A549 (cell line): ENCODE results near the gene LYRM2. TPM values are rescaled to one million over a fixed set of nuclear protein-coding genes. Genes with fewer than 3 reads are reported as not detected.

ENCODE experiments used
- ATAC-seq, 2 experiments: fragments of 200-7000 bp in 1 of 2; fragments of >200 bp in 1 of 2; cut with Nextera tagmentation in 1 of 2; cut with Tn5 transposase in 1 of 2; 3 replicates each; pipeline versions ENCODE4 v1.8.0 to v1.9.1; 2018 to 2020; ENCODE audit warnings: mild to moderate bottlenecking in 1 of 2, moderate library complexity in 1 of 2
- CTCF ChIA-PET: fragments of 300-600 bp; sonication (Branson Sonifier 250); formaldehyde crosslinking; extraction: SDS; loops from one replicate; lab custom pipeline; 2021; ENCODE audit warnings: antibody characterized with exemption, inconsistent platforms; lab: Yijun Ruan, JAX
- POLR2A ChIA-PET: fragments of 350-600 bp; formaldehyde crosslinking; extraction: SDS; loops from one replicate; lab custom pipeline; 2021; ENCODE audit warnings: antibody characterized with exemption, inconsistent platforms; lab: Yijun Ruan, JAX
- DNase-seq, 2 experiments: peaks; one replicate each; pipeline versions ENCODE4 v3.0.0 to v3.0.0-alpha.2; 2011 to 2016; ENCODE audit warnings: low read depth in 1 of 2, low spot score in 1 of 2
- FAIRE-seq: peaks from 2 replicates; lab custom pipeline; 2011; peaks lifted over from hg19 to GRCh38; lab: Jason Lieb, UNC
- H3K27ac ChIP-seq, 2 experiments: fragments of >200 bp; sonication (Bioruptor Twin); formaldehyde crosslinking; 3 replicates each; pipeline ENCODE4 v1.5.1; 2016 to 2017
- H3K4me1 ChIP-seq: fragments of >200 bp; sonication (Bioruptor Twin); formaldehyde crosslinking; 3 replicates; pipeline ENCODE4 v1.6.1; 2016
- H3K4me2 ChIP-seq: fragments of >200 bp; sonication (Bioruptor Twin); formaldehyde crosslinking; 3 replicates; pipeline ENCODE4 v1.6.1; 2016
- H3K4me3 ChIP-seq: fragments of >200 bp; sonication (Bioruptor Twin); formaldehyde crosslinking; 3 replicates; pipeline ENCODE4 v1.5.1; 2016
- H3K9me3 ChIP-seq: fragments of >200 bp; sonication (Bioruptor Twin); formaldehyde crosslinking; 3 replicates; pipeline ENCODE4 v1.6.1; 2016
- CBX2 ChIP-seq: fragments of 200-600 bp; sonication (generic); IDR thresholded peaks from 2 replicates; pipeline ENCODE4 v1.6.1; 2016; ENCODE audit warnings: low read depth, mild to moderate bottlenecking, borderline replicate concordance
- ESRRA ChIP-seq: fragments of 150-350 bp; IDR thresholded peaks from 2 replicates; pipeline ENCODE4 v1.6.1; 2014; ENCODE audit warnings: mild to moderate bottlenecking, low read length, borderline replicate concordance
- FOSB ChIP-seq: fragments of 250-450 bp; sonication (Bioruptor Pico); IDR thresholded peaks from 2 replicates; pipeline ENCODE4 v1.5.0; 2020; ENCODE audit warnings: mild to moderate bottlenecking, moderate library complexity
- FOSL2 ChIP-seq, 2 experiments: fragments of 450-650 bp in 1 of 2; fragments of >200 bp in 1 of 2; sonication (Bioruptor Twin) in 1 of 2; formaldehyde crosslinking; IDR thresholded peaks; 2 replicates each; pipeline versions ENCODE4 v1.5.0 to v1.6.1; 2016 to 2020; ENCODE audit warnings: mild to moderate bottlenecking in 1 of 2, moderate library complexity in 1 of 2
- FOXS1 ChIP-seq: fragments of 250-450 bp; sonication (Bioruptor Pico); IDR thresholded peaks from 2 replicates; pipeline ENCODE4 v1.5.0; 2020; ENCODE audit warnings: mild to moderate bottlenecking, moderate library complexity
- GATA3 ChIP-seq: IDR thresholded peaks from 2 replicates; pipeline ENCODE4 v1.6.1; 2012; ENCODE audit warnings: borderline replicate concordance
- HDAC2 ChIP-seq: fragments of 200-600 bp; sonication (generic); IDR thresholded peaks from 2 replicates; pipeline ENCODE4 v1.6.1; 2016
- HEYL ChIP-seq: fragments of 250-450 bp; sonication (Bioruptor Pico); IDR thresholded peaks from 2 replicates; pipeline ENCODE4 v1.8.0; 2021; ENCODE audit warnings: mild to moderate bottlenecking, moderate library complexity
- HOXB13 ChIP-seq: fragments of 250-450 bp; sonication (Bioruptor Pico); IDR thresholded peaks from 2 replicates; pipeline ENCODE4 v1.5.0; 2020; ENCODE audit warnings: low read depth, mild to moderate bottlenecking, moderate library complexity
- HOXB5 ChIP-seq: fragments of 250-450 bp; sonication (Bioruptor Pico); IDR thresholded peaks from 2 replicates; pipeline ENCODE4 v1.5.0; 2020; ENCODE audit warnings: mild to moderate bottlenecking, moderate library complexity
- JUNB ChIP-seq: fragments of >200 bp; sonication (Bioruptor Twin); formaldehyde crosslinking; IDR thresholded peaks from 2 replicates; pipeline ENCODE4 v1.6.1; 2016
- NPAS2 ChIP-seq: fragments of 250-450 bp; sonication (Bioruptor Pico); IDR thresholded peaks from 2 replicates; pipeline ENCODE4 v1.8.0; 2022; ENCODE audit warnings: mild to moderate bottlenecking, moderate library complexity, borderline replicate concordance
- PBX3 ChIP-seq: IDR thresholded peaks from 2 replicates; pipeline ENCODE4 v1.6.1; 2012
- PHF8 ChIP-seq: fragments of 200-600 bp; sonication (generic); IDR thresholded peaks from 2 replicates; pipeline ENCODE4 v1.6.1; 2016; ENCODE audit warnings: low read depth, mild to moderate bottlenecking, antibody characterized with exemption, moderate library complexity, borderline replicate concordance
- RARB ChIP-seq: fragments of 250-450 bp; sonication (Bioruptor Pico); IDR thresholded peaks from 2 replicates; pipeline ENCODE4 v1.8.0; 2021; ENCODE audit warnings: mild to moderate bottlenecking, moderate library complexity
- RFX5 ChIP-seq: fragments of 450-650 bp; IDR thresholded peaks from 2 replicates; pipeline ENCODE4 v1.7.1; 2014; ENCODE audit warnings: antibody characterized with exemption, mild to moderate bottlenecking, moderate library complexity
- SREBF2 ChIP-seq: fragments of 450-650 bp; IDR thresholded peaks from 2 replicates; pipeline ENCODE4 v1.6.1; 2014; ENCODE audit warnings: mild to moderate bottlenecking, moderate library complexity
- TFCP2L1 ChIP-seq: fragments of 250-450 bp; sonication (Bioruptor Pico); IDR thresholded peaks from 2 replicates; pipeline ENCODE4 v1.5.0; 2021; ENCODE audit warnings: mild to moderate bottlenecking
- TP53 ChIP-seq: fragments of 250-450 bp; sonication (Bioruptor Pico); IDR thresholded peaks from 2 replicates; pipeline ENCODE4 v1.5.0; 2021; ENCODE audit warnings: mild to moderate bottlenecking, moderate library complexity
- USF2 ChIP-seq: fragments of 450-650 bp; IDR thresholded peaks from 2 replicates; pipeline ENCODE4 v1.6.1; 2014; ENCODE audit warnings: antibody characterized with exemption
- ZC3H11A ChIP-seq: fragments of 450-650 bp; IDR thresholded peaks from 2 replicates; pipeline ENCODE4 v1.6.1; 2014; ENCODE audit warnings: antibody characterized with exemption, mild to moderate bottlenecking
- ZNF302 ChIP-seq: fragments of 250-450 bp; sonication (Bioruptor Pico); IDR thresholded peaks from 2 replicates; pipeline ENCODE4 v1.9.0; 2021; ENCODE audit warnings: inconsistent platforms, mild to moderate bottlenecking, moderate library complexity
- ZSCAN20 ChIP-seq: fragments of 250-450 bp; sonication (Bioruptor Pico); IDR thresholded peaks from 2 replicates; pipeline ENCODE4 v1.8.0; 2022; ENCODE audit warnings: mild to moderate bottlenecking, moderate library complexity
- WGBS: methylation state at CpG from one replicate; pipeline ENCODE4 v1.1.6; 2017; ENCODE audit errors: missing lambda C conversion rate; 5-methylcytosine and 5-hydroxymethylcytosine counted together
- polyA plus RNA-seq, 4 experiments: library from polyadenylated mRNA; depleted of rRNA in 3 of 4; stranded (reverse); fragments of >200 nt; fragmentation: RNase III in 1 of 4; extraction: RNeasy Plus Mini Kit Qiagen cat#74134 plus additional on column Dnase treatment in 1 of 4; gene quantifications; 2 replicates in 3 of 4; 3 replicates in 1 of 4; pipeline ENCODE4 v1.2.3, GENCODE V29; 2011 to 2017

The LYRM2 gene
- polyA plus RNA-seq, 2 of the 4 experiments (the other 2 are of a cell fraction): 33.2 to 56.0 TPM

- POLR2A ChIA-PET: no interaction called here
- Histone ChIP-seq H3K4me1 (no peaks in the 10 kb centered on the region), H3K27ac (no peak overlapping the region), H3K9me3 (no peaks in the 10 kb centered on the region)
- DNase-seq (no peak), FAIRE-seq (no peak), ATAC-seq (no peak)
- CTCF ChIA-PET: no interaction called here
- TF ChIP-seq SREBF2 (no peak), FOSL2 (IDR thresholded peaks at IDR 0.05) (no peak), FOSL2 (CRISPR knock-in tag; IDR thresholded peaks at IDR 0.05) (peak; percentile 17; the same call in 1 of the 2 replicates), HOXB13 (CRISPR knock-in tag) (no peak)
- TF ChIP-seq, all 56 proteins: peak for 1
- Histone ChIP-seq H3K4me2 (no peak overlapping the region), H3K4me3 (no peak overlapping the region)
- WGBS: 92% methylated on average over 10 of the region's 10 CpGs
Observed at GRCh38 chr6:89681983-89682564, 43.5 kb upstream of the LYRM2 start.

- ChIA-PET POLR2A (no interaction called here), CTCF (no interaction called here)
- 93% methylated on average over 7 of the region's 7 CpGs for WGBS
- TF ChIP-seq CBX2 (no peak), HOXB5 (CRISPR knock-in tag) (no peak), USF2 (no peak), PHF8 (no peak), TFCP2L1 (no peak), JUNB (no peak), RARB (CRISPR knock-in tag) (no peak), GATA3 (no peak), ZNF302 (CRISPR knock-in tag) (no peak), ZC3H11A (no peak), RFX5 (no peak), FOXS1 (CRISPR knock-in tag) (no peak), FOSB (CRISPR knock-in tag) (no peak), HDAC2 (no peak), ZSCAN20 (CRISPR knock-in tag) (no peak), PBX3 (no peak), HEYL (CRISPR knock-in tag) (no peak)
- H3K9me3 ChIP-seq: no peaks in the 10 kb centered on the region
- no peak overlapping the region for H3K4me2 ChIP-seq
- H3K27ac ChIP-seq: no peak overlapping the region
- FAIRE-seq (no peak), ATAC-seq (no peak), DNase-seq (no peak)
- H3K4me1 ChIP-seq: no peaks in the 10 kb centered on the region
- H3K4me3 ChIP-seq: no peak overlapping the region
Observed at GRCh38 chr6:89680551-89680950, 42.0 kb upstream of the LYRM2 start.

- H3K4me2 ChIP-seq: no peak overlapping the region
- no peak for DNase-seq
- FAIRE-seq: no peak
- POLR2A ChIA-PET: no interaction called here
- TF ChIP-seq FOSL2 (IDR thresholded peaks at IDR 0.05) (no peak), FOSL2 (CRISPR knock-in tag; IDR thresholded peaks at IDR 0.05) (no peak), NPAS2 (no peak), TP53 (CRISPR knock-in tag) (no peak), ESRRA (no peak)
- no peaks in the 10 kb centered on the region for H3K4me1 ChIP-seq
- CTCF ChIA-PET: no interaction called here
- no peak for ATAC-seq
- 97% methylated on average over 2 of the region's 2 CpGs for WGBS
- H3K9me3 ChIP-seq: no peaks in the 10 kb centered on the region
- no peak overlapping the region for H3K4me3 ChIP-seq
- no peak overlapping the region for H3K27ac ChIP-seq
Observed at GRCh38 chr6:89680150-89680549, 41.6 kb upstream of the LYRM2 start.
